GM12878 (cell line): ENCODE results near the gene GOLIM4. TPM values are rescaled to one million over a fixed set of nuclear protein-coding genes. Genes with fewer than 3 reads are reported as not detected.

ENCODE experiments used
- ATAC-seq: fragments of 200-7000 bp; cut with Tn5 transposase; 3 replicates; pipeline ENCODE4 v1.9.1; 2020; ENCODE audit warnings: mild to moderate bottlenecking, moderate library complexity
- BruUV-seq: library from RNA; stranded (reverse); fragments of 400-500 nt; replicated peaks from 2 replicates; lab custom pipeline; 2021; lab: Mats Ljungman, UMichigan
- CTCF ChIA-PET: fragments of 300-600 bp; sonication (Branson Sonifier 250); formaldehyde crosslinking; extraction: SDS; loops from one replicate; lab custom pipeline; 2021; ENCODE audit warnings: inconsistent platforms; lab: Yijun Ruan, JAX
- POLR2A ChIA-PET: fragments of 350-600 bp; formaldehyde crosslinking; extraction: SDS; loops from one replicate; lab custom pipeline; 2021; ENCODE audit warnings: inconsistent platforms; lab: Charles Lee
- RAD21 ChIA-PET: fragments of 300-600 bp; sonication (Branson Sonifier 250); formaldehyde crosslinking; loops from one replicate; lab custom pipeline; 2023; ENCODE audit warnings: antibody characterized with exemption; ENCODE audit not compliant: unreplicated experiment; lab: Charles Lee
- SMC1A ChIA-PET: fragments of 300-600 bp; sonication (Branson Sonifier 250); formaldehyde crosslinking; loops from one replicate; lab custom pipeline; 2023; ENCODE audit not compliant: unreplicated experiment, uncharacterized antibody; lab: Charles Lee
- DNase-seq: peaks from one replicate; pipeline ENCODE4 v3.0.0-alpha.2; 2011; ENCODE audit warnings: low read depth, low spot score
- FAIRE-seq: peaks from 3 replicates; lab custom pipeline; 2011; peaks lifted over from hg19 to GRCh38; lab: Jason Lieb, UNC
- H2AFZ ChIP-seq: 2 replicates; pipeline ENCODE4 v1.6.0; 2011; ENCODE audit warnings: low read depth, low read length, control low read depth; ENCODE audit not compliant: control insufficient read depth
- H3K27ac ChIP-seq: 2 replicates; pipeline ENCODE4 v1.5.1; 2011; ENCODE audit warnings: control low read depth; ENCODE audit not compliant: control insufficient read depth, insufficient read depth
- H3K27me3 ChIP-seq, 2 experiments: replicated peaks in 1 of 2; 2 replicates each; pipeline versions ENCODE4 v1.6.0 to v1.6.1; 2011; ENCODE audit warnings: low read length in 1 of 2; ENCODE audit not compliant: control insufficient read depth in 2 of 2, insufficient read depth in 2 of 2
- H3K36me3 ChIP-seq, 2 experiments: 2 replicates each; pipeline ENCODE4 v1.5.1; 2011; ENCODE audit warnings: low read length in 1 of 2; ENCODE audit not compliant: control insufficient read depth in 2 of 2, insufficient read depth in 2 of 2
- H3K4me1 ChIP-seq: 2 replicates; pipeline ENCODE4 v1.6.1; 2011; ENCODE audit warnings: mild to moderate bottlenecking, low read length, moderate library complexity, mixed read lengths; ENCODE audit not compliant: control insufficient read depth, insufficient read depth
- H3K4me2 ChIP-seq: 2 replicates; pipeline ENCODE4 v1.6.0; 2011; ENCODE audit warnings: control low read depth; ENCODE audit not compliant: control insufficient read depth, insufficient read depth
- H3K4me3 ChIP-seq: fragments of 200-600 bp; sonication (generic); 2 replicates; pipeline ENCODE4 v1.5.1; 2016
- H3K79me2 ChIP-seq: 2 replicates; pipeline ENCODE4 v1.6.0; 2011; ENCODE audit warnings: low read length; ENCODE audit not compliant: control insufficient read depth, insufficient read depth
- H3K9ac ChIP-seq: 2 replicates; pipeline ENCODE4 v1.8.0; 2011; ENCODE audit warnings: low read length, control low read depth, mixed read lengths; ENCODE audit not compliant: control insufficient read depth, insufficient read depth
- H3K9me3 ChIP-seq: replicated peaks from 3 replicates; pipeline ENCODE4 v1.5.1; 2011; ENCODE audit warnings: mild to moderate bottlenecking, low read length; ENCODE audit not compliant: control insufficient read depth, insufficient read depth
- H4K20me1 ChIP-seq: 2 replicates; pipeline ENCODE4 v1.6.0; 2011; ENCODE audit not compliant: control insufficient read depth, insufficient read depth
- CREM ChIP-seq: IDR thresholded peaks from 2 replicates; pipeline ENCODE4 v1.6.1; 2014; ENCODE audit warnings: antibody characterized with exemption, low read depth
- ETV6 ChIP-seq, 2 experiments: fragments of 450-650 bp in 1 of 2; IDR thresholded peaks in 1 of 2; conservative IDR thresholded peaks in 1 of 2; 2 replicates each; pipeline ENCODE4 v1.6.1; 2014; ENCODE audit warnings: antibody characterized with exemption in 1 of 2, borderline replicate concordance in 1 of 2, low read depth in 1 of 2, mild to moderate bottlenecking in 1 of 2, moderate library complexity in 1 of 2
- NFXL1 ChIP-seq: fragments of 450-650 bp; IDR thresholded peaks from 2 replicates; pipeline ENCODE4 v1.6.1; 2017; ENCODE audit warnings: antibody characterized with exemption, mild to moderate bottlenecking, borderline replicate concordance
- STAT3 ChIP-seq: IDR thresholded peaks from 2 replicates; pipeline ENCODE4 v1.6.1; 2011; ENCODE audit warnings: low read depth, low read length, improper control_type of control experiment
- SUPT20H ChIP-seq: IDR thresholded peaks from 2 replicates; pipeline ENCODE4 v1.6.1; 2011; ENCODE audit warnings: low read depth, mild to moderate bottlenecking, low read length, moderate library complexity, borderline replicate concordance; ENCODE audit not compliant: control insufficient read depth
- YY1 ChIP-seq: IDR thresholded peaks from 2 replicates; pipeline ENCODE4 v1.6.1; 2011; ENCODE audit warnings: low read depth, mild to moderate bottlenecking, low read length
- WGBS: methylation state at CpG from one replicate; pipeline ENCODE4 v1.1.6; 2016; ENCODE audit warnings: low lambda C conversion rate; ENCODE audit not compliant: insufficient replicate concordance, insufficient coverage; ENCODE audit errors: missing lambda C conversion rate; 5-methylcytosine and 5-hydroxymethylcytosine counted together
- in situ Hi-C: fragments of 300-500 bp; cut with MboI; formaldehyde crosslinking; loops from 9 replicates; pipeline ENCODE4 v1.14.3; 2018; ENCODE audit warnings: mixed read lengths
- intact Hi-C: fragments of 100-400 bp; cut with micrococcal nuclease; formaldehyde crosslinking; loops from one replicate; pipeline ENCODE4 v1.14.2; 2022; ENCODE audit not compliant: unreplicated experiment
- polyA plus RNA-seq, 11 experiments: library from polyadenylated mRNA; depleted of rRNA in 4 of 11; unstranded in 6 of 11; stranded (reverse) in 5 of 11; fragments of >200 nt; fragmentation: Nextera tagmentation in 4 of 11; fragmentation: Illumina TruSeq in 1 of 11; extraction: Ambion mirVana in 4 of 11; extraction: Trizol in 1 of 11; gene quantifications; 1 replicate in 1 of 11; 2 replicates in 10 of 11; pipeline versions ENCODE4 v1.2.1 to v1.2.3, GENCODE V29; 2011 to 2016; ENCODE audit warnings: inconsistent platforms in 2 of 11, missing spikeins in 2 of 11, low read depth in 1 of 11
- total RNA-seq, 4 experiments: library from RNA; depleted of rRNA in 3 of 4; stranded (reverse); fragments of >200 nt in 3 of 4; fragmentation: Illumina TruSeq in 1 of 4; extraction: Trizol in 1 of 4; gene quantifications; 2 replicates each; pipeline versions ENCODE4 v1.2.1 to v1.2.3, GENCODE V29; 2013 to 2021

Gene GOLIM4
- total and polyA plus RNA-seq, 10 of the 15 experiments (the other 5 are each of a cell fraction or from before 2014, with no cell fraction given), result 11.1 to 32.4 (median 19.3) TPM

DNA sequence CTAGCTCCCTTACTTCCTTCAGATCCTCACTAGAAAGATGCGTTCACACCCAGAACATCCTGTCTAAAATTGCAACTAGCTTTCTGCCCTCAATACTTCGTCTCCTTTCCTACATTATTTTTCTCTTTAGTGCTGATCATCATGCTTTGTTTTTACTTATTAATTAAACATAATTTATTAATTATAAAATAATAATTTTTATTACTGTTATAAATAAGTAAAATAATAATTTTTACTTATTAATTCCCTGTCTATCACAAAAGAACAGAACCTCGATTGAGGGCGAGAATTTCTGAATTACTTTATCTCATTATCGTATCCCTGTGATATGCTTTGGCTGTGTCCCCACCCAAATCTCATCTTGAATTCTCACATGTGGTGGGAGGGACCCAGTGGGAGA, 41.3 kb downstream of the GOLIM4 start:
- POLR2A ChIA-PET, result no interaction called here
- Histone ChIP-seq H3K36me3 (no peaks in the 10 kb centered on the region; a peak in 1 of 4 replicates), H3K4me2 (no peak overlapping the region), H3K9ac (no peak overlapping the region), H3K9me3 (peaks cover 8% of the 10 kb centered on the region; the same call in 2 of the 3 replicates), H3K4me3 (no peak overlapping the region), H3K27ac (no peak overlapping the region), H3K79me2 (peaks cover 19% of the 10 kb centered on the region), H3K27me3 (no peaks in the 10 kb centered on the region), H3K4me1 (peaks cover 12% of the 10 kb centered on the region), H4K20me1 (no peaks in the 10 kb centered on the region), H2AFZ (no peak overlapping the region)
- RAD21 ChIA-PET, result interaction anchor here (3.7 to 4.1 kb wide), 2 partner anchors 8 to 33 kb away, joined by 17 to 19 read pairs; no protein-coding TSS in a partner anchor
- 86% methylated on average over 5 of the region's 5 CpGs for WGBS
- DNase-seq (no peak), ATAC-seq (no peak), FAIRE-seq (no peak)
- SMC1A ChIA-PET, result interaction anchor here (4.4 to 10.3 kb wide), 3 partner anchors 34 to 111 kb away, joined by 30 to 186 read pairs (median 72); no protein-coding TSS in a partner anchor
- TF ChIP-seq NFXL1, result no peak
- TF ChIP-seq YY1, result no peak
- TF ChIP-seq STAT3, result no peak
- TF ChIP-seq CREM, result no peak
- TF ChIP-seq SUPT20H, result no peak
- TF ChIP-seq ETV6 (conservative IDR thresholded peaks at IDR 0.05 in 1 of 2, IDR thresholded peaks at IDR 0.05 in 1 of 2; ENCODE audit: borderline replicate concordance in 1 of 2, low read depth in 1 of 2), result no peak
- CTCF ChIA-PET, result interaction anchor here (3.7 to 12.6 kb wide), 3 partner anchors 32 to 112 kb away, joined by 23 to 318 read pairs (median 31); no protein-coding TSS in a partner anchor
- no TSS peak for BruUV-seq
- intact Hi-C loops (loop anchor here (10.0 kb wide), 1 partner anchor 360 kb away; no protein-coding TSS in a partner anchor), in situ Hi-C loops (no loop called here)
